COLO668 (cell line): ENCODE results near the gene EBNA1BP2.
A peak's percentile ranks its signal among the peaks of the same experiment; 100 is the strongest.

Experiments used
- DNase-seq: peaks from one replicate; lab custom pipeline; 2025; ENCODE audit not compliant: unreplicated experiment; lab: John Stamatoyannopoulos, UW

EBNA1BP2 gene

GRCh38 chr1:43123031-43123430 lies 49.1 kb downstream of the EBNA1BP2 start:
- no peak for DNase-seq

GRCh38 chr1:43121256-43121900 lies 50.7 kb downstream of the EBNA1BP2 start:
- DNase-seq: peak; percentile 35

GRCh38 chr1:43119928-43120586 lies 52.0 kb downstream of the EBNA1BP2 start:
- DNase-seq: peak; percentile 63
